Stimulated activated CD4-positive, alpha-beta T cell treated with anti-CD3 and anti-CD28 coated beads, Interleukin-15, amount 100 ng/mL, for 24 hours (primary cell): ENCODE data around the gene TMC6.
"Not testable (repeated sequence)": the region's sequence is repeated elsewhere in the genome, so short reads cannot be mapped to it uniquely, and the experiment has no call there.

Experiments used
- DNase-seq: peaks from one replicate; pipeline ENCODE4 v3.0.0-alpha.2; 2020

The TMC6 gene

GRCh38 chr17:78128551-78129350 lies at the start of gene TMC6:
Gene TMC6, minus strand, starts transcription at chr17:78128755. Its CDS starts 1,923 bp downstream, at chr17:78126832.
- peak; percentile 74 for DNase-seq

- peak; percentile 82 for DNase-seq
Measured at GRCh38 chr17:78176548-78177025, 48.0 kb upstream of the TMC6 start.

- DNase-seq, result no peak
Measured at GRCh38 chr17:78175643-78175981, 47.1 kb upstream of the TMC6 start.

GRCh38 chr17:78174870-78175642 lies 46.5 kb upstream of the TMC6 start:
- no peak for DNase-seq

- DNase-seq, result no peak
Measured at GRCh38 chr17:78174346-78174869, 45.9 kb upstream of the TMC6 start.

GRCh38 chr17:78173097-78173715 lies 44.7 kb upstream of the TMC6 start:
- no peak for DNase-seq

- no peak for DNase-seq
Measured at GRCh38 chr17:78172249-78173051, 43.9 kb upstream of the TMC6 start.

GRCh38 chr17:78171591-78172248 lies 43.2 kb upstream of the TMC6 start:
- DNase-seq, result not testable (repeated sequence)

GRCh38 chr17:78170692-78171590 lies 42.4 kb upstream of the TMC6 start:
- no peak for DNase-seq

- peak; percentile 78 for DNase-seq
Measured at GRCh38 chr17:78168903-78169793, 40.6 kb upstream of the TMC6 start.

GRCh38 chr17:78168242-78168902 lies 39.8 kb upstream of the TMC6 start, which contains the start of gene SYNGR2:
Gene SYNGR2, plus strand, starts transcription at chr17:78168581. Its CDS starts 36 bp downstream, at chr17:78168617.
- peak; percentile 92 for DNase-seq

- DNase-seq, result no peak
Measured at GRCh38 chr17:78166416-78166815, 37.9 kb upstream of the TMC6 start.

GRCh38 chr17:78164748-78165607 lies 36.4 kb upstream of the TMC6 start:
- DNase-seq, result no peak

- DNase-seq, result no peak
Measured at GRCh38 chr17:78163881-78164747, 35.6 kb upstream of the TMC6 start.

GRCh38 chr17:78159575-78160158 lies 31.1 kb upstream of the TMC6 start:
- DNase-seq, result peak; percentile 47
